Natural killer cell treated with Interleukin-12 subunit alpha and Interleukin-12 subunit beta and Interleukin-15 and Interleukin-18, amount 100 ng/mL, for 72 hours (primary cell): ENCODE data around the gene DOCK2. TPM values are rescaled to one million over a fixed set of nuclear protein-coding genes. Genes with fewer than 3 reads are reported as not detected.
"Not testable (repeated sequence)": the region's sequence is repeated elsewhere in the genome, so short reads cannot be mapped to it uniquely, and the experiment has no call there.

Experiments
- ATAC-seq, 2 donors: fragments of 150-1000 bp; cut with Tn5 transposase in 1 of 2; sonication (Bioruptor Pico), chemical (Tn5 transposase) in 1 of 2; 2 replicates each; pipeline ENCODE4 v1.10.0; 2021
- DNase-seq: peaks from one replicate; pipeline ENCODE4 v3.0.0; 2022; ENCODE audit warnings: low spot score
- H3K27ac Mint-ChIP-seq, 2 donors: 1 replicate in 1 of 2; 2 replicates in 1 of 2; pipeline ENCODE4 v1.8.0; 2022; ENCODE audit warnings: mixed read lengths in 2 of 2, mild to moderate bottlenecking in 1 of 2, moderate library complexity in 1 of 2
- H3K27me3 Mint-ChIP-seq, 2 donors: 1 replicate in 1 of 2; 2 replicates in 1 of 2; pipeline ENCODE4 v1.8.0; 2022; ENCODE audit warnings: mixed read lengths in 2 of 2
- H3K36me3 Mint-ChIP-seq: one replicate; pipeline ENCODE4 v1.8.0; 2022; ENCODE audit warnings: mixed read lengths
- H3K4me1 Mint-ChIP-seq, 2 donors: 1 replicate in 1 of 2; 2 replicates in 1 of 2; pipeline ENCODE4 v1.8.0; 2022; ENCODE audit warnings: low read depth in 2 of 2, mixed read lengths in 2 of 2, mild to moderate bottlenecking in 1 of 2
- H3K4me3 Mint-ChIP-seq: one replicate; pipeline ENCODE4 v1.8.0; 2022; ENCODE audit warnings: mixed read lengths
- H3K9me3 Mint-ChIP-seq: 2 replicates; pipeline ENCODE4 v1.8.0; 2022; ENCODE audit warnings: mixed read lengths
- total RNA-seq, 2 donors: library from RNA; stranded (reverse); gene quantifications; one replicate each; pipeline ENCODE4 v1.2.3, GENCODE V29; 2022

Gene DOCK2
- total RNA-seq, 2 donors from 2014 or later = 461 to 526 TPM

GRCh38 chr5:169723103-169723831 lies 86.2 kb downstream of the DOCK2 start:
- peaks cover 61% of the 10 kb centered on the region for H3K36me3 Mint-ChIP-seq
- DNase-seq (no peak), ATAC-seq (no peak)
- peaks cover 31 to 40% of the 10 kb centered on the region in 2 donors for H3K4me1 Mint-ChIP-seq
- no peaks in the 10 kb centered on the region for H3K27me3 Mint-ChIP-seq
- H3K4me3 Mint-ChIP-seq = no peak overlapping the region
- peaks cover 4% of the 10 kb centered on the region for H3K9me3 Mint-ChIP-seq
- peak overlapping the region; percentile 1 to 6 for H3K27ac Mint-ChIP-seq

GRCh38 chr5:169724303-169725087 lies 87.4 kb downstream of the DOCK2 start:
- Mint-ChIP-seq H3K4me3 (no peak overlapping the region), H3K27me3 (no peaks in the 10 kb centered on the region), H3K9me3 (peaks cover 4% of the 10 kb centered on the region), H3K27ac (no peak overlapping the region), H3K4me1 (peaks cover 30 to 43% of the 10 kb centered on the region in 2 donors), H3K36me3 (peaks cover 49% of the 10 kb centered on the region)
- peak in 1 of 2 donors; percentile 61 for ATAC-seq
- DNase-seq = no peak

- not testable (repeated sequence) for H3K9me3 Mint-ChIP-seq, H3K27me3 Mint-ChIP-seq, DNase-seq, ATAC-seq, H3K27ac Mint-ChIP-seq, H3K4me3 Mint-ChIP-seq
- peaks cover 39% of the 10 kb centered on the region for H3K36me3 Mint-ChIP-seq
- H3K4me1 Mint-ChIP-seq = peaks cover 30 to 44% of the 10 kb centered on the region in 2 donors
Measured at GRCh38 chr5:169725665-169726064, 88.6 kb downstream of the DOCK2 start.

- ATAC-seq (no peak), DNase-seq (no peak)
- H3K4me3 Mint-ChIP-seq = no peak overlapping the region
- H3K36me3 Mint-ChIP-seq = peaks cover 34% of the 10 kb centered on the region
- no peaks in the 10 kb centered on the region for H3K9me3 Mint-ChIP-seq
- peaks cover 39 to 48% of the 10 kb centered on the region in 2 donors for H3K4me1 Mint-ChIP-seq
- H3K27ac Mint-ChIP-seq = peak overlapping the region in 1 of 2 donors; percentile 26
- no peaks in the 10 kb centered on the region for H3K27me3 Mint-ChIP-seq
Measured at GRCh38 chr5:169728418-169728817, 91.3 kb downstream of the DOCK2 start.

GRCh38 chr5:169731221-169731620 lies 94.1 kb downstream of the DOCK2 start:
- DNase-seq (no peak), ATAC-seq (no peak)
- Mint-ChIP-seq H3K4me1 (peaks cover 50 to 56% of the 10 kb centered on the region in 2 donors), H3K9me3 (no peaks in the 10 kb centered on the region), H3K27me3 (no peaks in the 10 kb centered on the region), H3K27ac (no peak overlapping the region), H3K36me3 (peaks cover 23% of the 10 kb centered on the region), H3K4me3 (no peak overlapping the region)

- ATAC-seq (no peak), DNase-seq (no peak)
- no peaks in the 10 kb centered on the region for H3K9me3 Mint-ChIP-seq
- H3K36me3 Mint-ChIP-seq = peaks cover 32% of the 10 kb centered on the region
- H3K27ac Mint-ChIP-seq = peak overlapping the region in 1 of 2 donors; percentile 0
- H3K4me1 Mint-ChIP-seq = peaks cover 51 to 64% of the 10 kb centered on the region in 2 donors
- no peak overlapping the region for H3K4me3 Mint-ChIP-seq
- no peaks in the 10 kb centered on the region for H3K27me3 Mint-ChIP-seq
Measured at GRCh38 chr5:169732841-169733240, 95.8 kb downstream of the DOCK2 start.

- peaks cover 46% of the 10 kb centered on the region for H3K36me3 Mint-ChIP-seq
- no peak for ATAC-seq
- H3K9me3 Mint-ChIP-seq = no peaks in the 10 kb centered on the region
- H3K4me1 Mint-ChIP-seq = peaks cover 38 to 60% of the 10 kb centered on the region in 2 donors
- no peak for DNase-seq
- H3K4me3 Mint-ChIP-seq = no peak overlapping the region
- H3K27ac Mint-ChIP-seq = no peak overlapping the region
- no peaks in the 10 kb centered on the region for H3K27me3 Mint-ChIP-seq
Measured at GRCh38 chr5:169735913-169736312, 98.8 kb downstream of the DOCK2 start.

- Mint-ChIP-seq H3K27ac (peak overlapping the region; percentile 7 to 16), H3K4me1 (peaks cover 32 to 56% of the 10 kb centered on the region in 2 donors), H3K27me3 (no peaks in the 10 kb centered on the region), H3K36me3 (peaks cover 42% of the 10 kb centered on the region), H3K9me3 (no peaks in the 10 kb centered on the region), H3K4me3 (no peak overlapping the region)
- no peak for ATAC-seq
- DNase-seq = no peak
Measured at GRCh38 chr5:169736653-169737052, 99.6 kb downstream of the DOCK2 start.

GRCh38 chr5:169740435-169740834 lies 103.4 kb downstream of the DOCK2 start:
- no peak overlapping the region for H3K27ac Mint-ChIP-seq
- H3K4me1 Mint-ChIP-seq = peaks cover 24 to 35% of the 10 kb centered on the region in 2 donors
- H3K4me3 Mint-ChIP-seq = no peak overlapping the region
- no peaks in the 10 kb centered on the region for H3K27me3 Mint-ChIP-seq
- ATAC-seq (no peak), DNase-seq (no peak)
- peaks cover 36% of the 10 kb centered on the region for H3K36me3 Mint-ChIP-seq
- H3K9me3 Mint-ChIP-seq = no peaks in the 10 kb centered on the region

- Mint-ChIP-seq H3K27ac (no peak overlapping the region), H3K27me3 (no peaks in the 10 kb centered on the region), H3K36me3 (peaks cover 31% of the 10 kb centered on the region), H3K9me3 (no peaks in the 10 kb centered on the region), H3K4me3 (no peak overlapping the region), H3K4me1 (peaks cover 27 to 31% of the 10 kb centered on the region in 2 donors)
- DNase-seq (no peak), ATAC-seq (no peak)
Measured at GRCh38 chr5:169742771-169743296, 105.8 kb downstream of the DOCK2 start.

- ATAC-seq (no peak), DNase-seq (no peak)
- Mint-ChIP-seq H3K9me3 (no peaks in the 10 kb centered on the region), H3K27ac (peak overlapping the region; percentile 53 to 79), H3K4me1 (peaks cover 21 to 27% of the 10 kb centered on the region in 2 donors), H3K27me3 (no peaks in the 10 kb centered on the region), H3K36me3 (peaks cover 33% of the 10 kb centered on the region), H3K4me3 (no peak overlapping the region)
Measured at GRCh38 chr5:169744336-169744735, 107.3 kb downstream of the DOCK2 start.

- peaks cover 36% of the 10 kb centered on the region for H3K36me3 Mint-ChIP-seq
Measured at GRCh38 chr5:169745441-169746146, 108.5 kb downstream of the DOCK2 start.

GRCh38 chr5:169746147-169746694 lies 109.1 kb downstream of the DOCK2 start:
- Mint-ChIP-seq H3K27ac (peak overlapping the region; percentile 53 to 79), H3K36me3 (peaks cover 39% of the 10 kb centered on the region), H3K9me3 (no peaks in the 10 kb centered on the region), H3K4me3 (peak overlapping the region; percentile 16), H3K27me3 (no peaks in the 10 kb centered on the region), H3K4me1 (peaks cover 24 to 31% of the 10 kb centered on the region in 2 donors)
- ATAC-seq = peak; percentile 44 to 69
- no peak for DNase-seq

More at GRCh38 chr5:169745441-169746146, 108.5 kb downstream of the DOCK2 start:
- H3K27ac Mint-ChIP-seq = peak overlapping the region; percentile 53 to 79
- peaks cover 27 to 28% of the 10 kb centered on the region in 2 donors for H3K4me1 Mint-ChIP-seq
- ATAC-seq = peak; percentile 21 to 46
- no peaks in the 10 kb centered on the region for H3K9me3 Mint-ChIP-seq
- H3K4me3 Mint-ChIP-seq = peak overlapping the region; percentile 16
- no peak for DNase-seq
- H3K27me3 Mint-ChIP-seq = no peaks in the 10 kb centered on the region
